Activated T-helper 9 cell treated with anti-CD3 and anti-CD28 coated beads, Interleukin-2, amount 50 U/mL, for 16 hours (primary cell): Measurements from ENCODE around the gene CCDC177.

Experiments used
- DNase-seq: peaks from one replicate; pipeline ENCODE4 v3.0.0-alpha.2; 2020; ENCODE audit warnings: low read depth

Gene CCDC177

DNA sequence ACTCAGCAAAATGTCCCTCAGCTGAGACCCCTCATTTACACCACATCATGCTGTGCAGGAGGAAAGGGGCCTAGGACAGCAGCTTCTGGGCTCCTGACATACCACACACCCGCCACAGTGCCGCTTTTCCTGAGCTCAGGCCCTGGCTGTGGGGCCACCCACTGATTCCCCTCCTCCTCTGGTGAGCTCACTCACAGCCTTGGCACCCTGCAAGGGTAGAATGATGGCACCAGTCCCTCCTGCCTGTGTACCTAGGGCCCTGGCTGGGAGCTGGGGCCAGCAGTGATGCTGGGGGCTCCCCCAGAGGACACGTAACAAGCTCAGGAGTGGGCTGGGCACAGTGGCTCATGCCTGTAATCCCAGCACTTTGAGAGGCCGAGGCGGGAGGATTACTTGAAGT is 45.7 kb downstream of the CCDC177 start:
- DNase-seq: no peak

- DNase-seq: no peak
Measured at GRCh38 chr14:69528143-69528542, 46.5 kb downstream of the CCDC177 start.

GRCh38 chr14:69527635-69528034 is 47.0 kb downstream of the CCDC177 start:
- no peak for DNase-seq

DNA sequence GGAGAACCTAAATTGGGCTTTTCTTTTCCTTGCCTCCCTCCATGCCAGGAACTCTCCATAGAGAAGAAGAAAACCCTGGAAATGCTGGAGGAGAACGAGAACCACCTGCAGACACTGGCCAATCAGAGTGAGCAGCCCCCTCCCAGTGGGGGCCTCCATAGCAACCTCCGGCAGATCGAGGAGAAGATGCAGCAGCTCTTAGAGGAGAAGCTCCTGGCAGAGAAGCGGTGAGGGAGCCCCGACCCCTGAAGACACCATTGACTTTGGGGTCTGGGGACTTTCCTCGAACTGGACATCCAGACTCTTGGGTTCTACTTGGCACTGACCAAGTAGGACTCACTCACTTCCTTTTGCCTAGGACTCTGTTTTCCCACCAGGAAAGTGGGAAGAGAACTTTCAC is 48.8 kb downstream of the CCDC177 start:
- no peak for DNase-seq

DNA sequence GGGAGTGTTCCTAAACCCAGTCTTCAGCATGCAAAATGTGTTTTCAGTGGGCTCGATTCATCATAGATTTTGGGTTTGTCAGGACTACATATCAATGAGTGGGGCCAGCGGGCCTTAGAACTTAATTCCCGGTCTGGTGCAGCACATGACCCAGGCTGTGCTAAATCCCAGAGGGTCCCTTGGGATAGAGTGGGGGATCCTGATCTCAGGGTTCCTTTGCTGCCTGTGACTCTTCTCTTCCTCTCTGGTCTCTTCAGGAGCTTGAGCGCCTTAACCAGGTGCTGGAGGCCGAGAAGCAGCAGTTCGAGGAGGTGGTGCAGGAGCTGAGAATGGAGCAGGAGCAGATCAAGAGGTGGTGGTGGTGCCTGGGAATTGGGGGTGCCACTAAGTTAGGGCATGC is 52.6 kb downstream of the CCDC177 start:
- DNase-seq: no peak
